Tibial nerve (tissue), 4 donors: ENCODE measurements around the gene NFE2L2.

ENCODE experiments used
- EP300 ChIP-seq, 2 donors: sonication (generic); formaldehyde crosslinking; IDR thresholded peaks; one replicate each; pipeline ENCODE4 v1.6.1; 2017; ENCODE audit warnings: antibody characterized with exemption in 2 of 2, mild to moderate bottlenecking in 1 of 2
- POLR2A ChIP-seq, 2 donors: fragments of 450-650 bp; IDR thresholded peaks; one replicate each; pipeline ENCODE4 v1.6.1; 2017; ENCODE audit warnings: antibody characterized with exemption in 2 of 2, mild to moderate bottlenecking in 2 of 2, moderate library complexity in 2 of 2
- TF ChIP-seq, protein P1 (sequence below), 5 experiments: fragments of 200-600 bp in 3 of 5; fragments of 450-650 bp in 2 of 5; sonication (generic) in 3 of 5; IDR thresholded peaks; one replicate each; pipeline ENCODE4 v1.5.1; 2016 to 2019; ENCODE audit warnings: antibody characterized with exemption in 5 of 5, mild to moderate bottlenecking in 3 of 5, moderate library complexity in 2 of 5

DNA sequence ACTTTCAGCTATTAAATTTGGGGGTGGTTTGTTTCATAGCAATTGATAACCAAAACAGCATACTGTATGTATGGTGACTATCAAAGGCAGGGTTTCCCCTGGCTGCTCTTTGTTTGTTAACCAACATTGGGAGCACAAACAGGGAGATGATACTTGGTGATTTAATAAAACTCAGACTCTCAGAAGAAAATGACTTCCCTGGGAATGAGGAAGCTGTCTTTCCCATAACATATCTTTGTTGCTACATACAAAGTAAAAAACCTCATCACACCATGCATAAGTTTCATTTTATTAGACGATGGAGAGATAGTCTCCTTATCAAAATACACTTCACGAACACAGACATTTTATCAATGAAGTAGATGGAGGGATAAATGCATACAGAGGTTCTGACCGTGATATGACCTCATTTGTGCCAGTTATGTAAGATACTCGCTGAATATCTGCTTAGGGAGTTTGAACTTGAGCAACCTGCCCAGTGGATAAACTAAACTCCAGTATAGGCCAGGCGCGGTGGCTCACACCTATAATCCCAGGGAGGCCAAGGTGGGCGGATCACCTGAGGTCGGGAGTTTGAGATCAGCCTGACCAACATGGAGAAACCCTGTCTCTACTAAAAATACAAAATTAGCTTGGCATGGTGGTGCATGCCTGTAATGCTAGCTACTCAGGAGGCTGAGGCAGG is 3.8 kb upstream of the NFE2L2 start:
- TF ChIP-seq, protein P1, sequence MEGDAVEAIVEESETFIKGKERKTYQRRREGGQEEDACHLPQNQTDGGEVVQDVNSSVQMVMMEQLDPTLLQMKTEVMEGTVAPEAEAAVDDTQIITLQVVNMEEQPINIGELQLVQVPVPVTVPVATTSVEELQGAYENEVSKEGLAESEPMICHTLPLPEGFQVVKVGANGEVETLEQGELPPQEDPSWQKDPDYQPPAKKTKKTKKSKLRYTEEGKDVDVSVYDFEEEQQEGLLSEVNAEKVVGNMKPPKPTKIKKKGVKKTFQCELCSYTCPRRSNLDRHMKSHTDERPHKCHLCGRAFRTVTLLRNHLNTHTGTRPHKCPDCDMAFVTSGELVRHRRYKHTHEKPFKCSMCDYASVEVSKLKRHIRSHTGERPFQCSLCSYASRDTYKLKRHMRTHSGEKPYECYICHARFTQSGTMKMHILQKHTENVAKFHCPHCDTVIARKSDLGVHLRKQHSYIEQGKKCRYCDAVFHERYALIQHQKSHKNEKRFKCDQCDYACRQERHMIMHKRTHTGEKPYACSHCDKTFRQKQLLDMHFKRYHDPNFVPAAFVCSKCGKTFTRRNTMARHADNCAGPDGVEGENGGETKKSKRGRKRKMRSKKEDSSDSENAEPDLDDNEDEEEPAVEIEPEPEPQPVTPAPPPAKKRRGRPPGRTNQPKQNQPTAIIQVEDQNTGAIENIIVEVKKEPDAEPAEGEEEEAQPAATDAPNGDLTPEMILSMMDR (IDR thresholded peaks at IDR 0.05), result no peak
- no peak for TF ChIP-seq EP300 (IDR thresholded peaks at IDR 0.05)
- no peak for TF ChIP-seq POLR2A (IDR thresholded peaks at IDR 0.05)
